Osteoblast (primary cell): Measurements from ENCODE around the gene DNAH17. TPM values are rescaled to one million over a fixed set of nuclear protein-coding genes. Genes with fewer than 3 reads are reported as not detected.

Experiments used
- DNase-seq: peaks from one replicate; pipeline ENCODE4 v3.0.0; 2011; ENCODE audit warnings: low spot score, mixed read lengths; ENCODE audit not compliant: insufficient read length; ENCODE audit errors: missing footprints
- H2AFZ ChIP-seq: 2 replicates; pipeline ENCODE4 v1.6.0; 2011; ENCODE audit warnings: mild to moderate bottlenecking, low read length
- H3K27ac ChIP-seq: 2 replicates; pipeline ENCODE4 v1.5.1; 2011; ENCODE audit warnings: mild to moderate bottlenecking, low read depth, low read length, moderate library complexity
- H3K27me3 ChIP-seq: 2 replicates; pipeline ENCODE4 v1.6.0; 2012; ENCODE audit warnings: mild to moderate bottlenecking, control low read depth, inconsistent platforms, low read length, moderate library complexity; ENCODE audit not compliant: insufficient read depth
- H3K36me3 ChIP-seq: 2 replicates; pipeline ENCODE4 v1.5.1; 2011; ENCODE audit warnings: mild to moderate bottlenecking, low read length, control low read depth, moderate library complexity; ENCODE audit not compliant: insufficient read depth
- H3K4me1 ChIP-seq: 2 replicates; pipeline ENCODE4 v1.5.1; 2011; ENCODE audit warnings: mild to moderate bottlenecking, low read length, control low read depth, moderate library complexity; ENCODE audit not compliant: insufficient read depth
- H3K4me2 ChIP-seq: 2 replicates; pipeline ENCODE4 v1.6.0; 2011; ENCODE audit warnings: mild to moderate bottlenecking, low read length; ENCODE audit not compliant: insufficient read depth
- H3K4me3 ChIP-seq: fragments of 200-600 bp; sonication (generic); 3 replicates; pipeline ENCODE4 v1.5.1; 2012; ENCODE audit warnings: mild to moderate bottlenecking, low read length, inconsistent platforms; ENCODE audit not compliant: insufficient read depth
- H3K79me2 ChIP-seq: 2 replicates; pipeline ENCODE4 v1.6.0; 2012; ENCODE audit warnings: mild to moderate bottlenecking, low read length, control low read depth, inconsistent platforms; ENCODE audit not compliant: insufficient read depth
- H3K9me3 ChIP-seq: 2 replicates; pipeline ENCODE4 v1.5.1; 2011; ENCODE audit warnings: low read depth, low read length, control low read depth
- H4K20me1 ChIP-seq: 2 replicates; pipeline ENCODE4 v1.6.0; 2012; ENCODE audit warnings: mild to moderate bottlenecking, low read length, control low read depth; ENCODE audit not compliant: insufficient read depth
- total RNA-seq: library from RNA; depleted of rRNA; stranded (reverse); fragments of >200 nt; gene quantifications from 2 replicates; pipeline ENCODE4 v1.2.3, GENCODE V29; 2012
- TF ChIP-seq, protein P1 (sequence below): IDR thresholded peaks from 2 replicates; pipeline ENCODE4 v1.5.1; 2011; ENCODE audit warnings: mild to moderate bottlenecking, low read depth, low read length, moderate library complexity; ENCODE audit errors: extremely low read depth

The DNAH17 gene
- total RNA-seq, 1 donor: under 0.01 TPM

- Histone ChIP-seq H2AFZ (no peak overlapping the region), H3K27me3 (peaks cover 17% of the 10 kb centered on the region), H3K9me3 (no peaks in the 10 kb centered on the region), H4K20me1 (no peaks in the 10 kb centered on the region), H3K79me2 (no peaks in the 10 kb centered on the region), H3K27ac (no peak overlapping the region), H3K4me2 (no peak overlapping the region), H3K4me1 (peaks cover 5% of the 10 kb centered on the region), H3K4me3 (no peak overlapping the region), H3K36me3 (no peaks in the 10 kb centered on the region)
- DNase-seq: peak; percentile 31
- TF ChIP-seq, protein P1, sequence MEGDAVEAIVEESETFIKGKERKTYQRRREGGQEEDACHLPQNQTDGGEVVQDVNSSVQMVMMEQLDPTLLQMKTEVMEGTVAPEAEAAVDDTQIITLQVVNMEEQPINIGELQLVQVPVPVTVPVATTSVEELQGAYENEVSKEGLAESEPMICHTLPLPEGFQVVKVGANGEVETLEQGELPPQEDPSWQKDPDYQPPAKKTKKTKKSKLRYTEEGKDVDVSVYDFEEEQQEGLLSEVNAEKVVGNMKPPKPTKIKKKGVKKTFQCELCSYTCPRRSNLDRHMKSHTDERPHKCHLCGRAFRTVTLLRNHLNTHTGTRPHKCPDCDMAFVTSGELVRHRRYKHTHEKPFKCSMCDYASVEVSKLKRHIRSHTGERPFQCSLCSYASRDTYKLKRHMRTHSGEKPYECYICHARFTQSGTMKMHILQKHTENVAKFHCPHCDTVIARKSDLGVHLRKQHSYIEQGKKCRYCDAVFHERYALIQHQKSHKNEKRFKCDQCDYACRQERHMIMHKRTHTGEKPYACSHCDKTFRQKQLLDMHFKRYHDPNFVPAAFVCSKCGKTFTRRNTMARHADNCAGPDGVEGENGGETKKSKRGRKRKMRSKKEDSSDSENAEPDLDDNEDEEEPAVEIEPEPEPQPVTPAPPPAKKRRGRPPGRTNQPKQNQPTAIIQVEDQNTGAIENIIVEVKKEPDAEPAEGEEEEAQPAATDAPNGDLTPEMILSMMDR: no peak
Observed at GRCh38 chr17:78566947-78567346, 10.2 kb downstream of the DNAH17 start.

GRCh38 chr17:78563189-78564145 lies 13.7 kb downstream of the DNAH17 start:
- Histone ChIP-seq H2AFZ (no peak overlapping the region), H3K9me3 (no peaks in the 10 kb centered on the region), H3K27ac (no peak overlapping the region), H3K4me3 (no peak overlapping the region), H3K27me3 (peaks cover 20% of the 10 kb centered on the region), H4K20me1 (no peaks in the 10 kb centered on the region), H3K79me2 (no peaks in the 10 kb centered on the region), H3K4me2 (no peak overlapping the region), H3K36me3 (no peaks in the 10 kb centered on the region), H3K4me1 (peaks cover 3% of the 10 kb centered on the region)
- TF ChIP-seq, protein P1: no peak
- DNase-seq: peak; percentile 63

DNA sequence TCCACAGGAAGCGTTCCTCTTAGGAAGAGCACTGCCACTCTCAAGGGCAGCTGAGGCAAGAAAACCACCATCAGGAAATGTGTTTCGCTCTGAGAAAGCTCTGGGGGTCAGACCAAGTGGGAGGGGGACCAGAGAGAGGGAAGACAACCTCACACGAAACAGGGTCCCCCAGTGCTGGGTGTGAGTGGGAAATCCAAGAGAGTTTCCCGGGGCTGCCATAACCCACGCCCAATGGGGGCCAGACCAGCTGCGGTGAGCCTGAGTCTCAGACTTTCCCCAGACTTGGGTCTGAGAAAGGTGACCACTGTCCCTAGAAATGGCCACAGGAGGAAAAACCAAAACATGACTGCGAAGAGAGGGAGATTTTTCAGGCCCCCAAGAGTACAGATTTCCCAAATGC lies 14.5 kb downstream of the DNAH17 start:
- peak; percentile 63 for DNase-seq
- H3K36me3 ChIP-seq: no peaks in the 10 kb centered on the region
- peaks cover 3% of the 10 kb centered on the region for H3K4me1 ChIP-seq
- H3K4me3 ChIP-seq: no peak overlapping the region
- no peaks in the 10 kb centered on the region for H3K9me3 ChIP-seq
- no peak overlapping the region for H3K27ac ChIP-seq
- H3K27me3 ChIP-seq: peaks cover 20% of the 10 kb centered on the region
- no peak overlapping the region for H2AFZ ChIP-seq
- H4K20me1 ChIP-seq: peaks cover 2% of the 10 kb centered on the region
- H3K79me2 ChIP-seq: no peaks in the 10 kb centered on the region
- no peak overlapping the region for H3K4me2 ChIP-seq
- TF ChIP-seq, protein P1: no peak

DNA sequence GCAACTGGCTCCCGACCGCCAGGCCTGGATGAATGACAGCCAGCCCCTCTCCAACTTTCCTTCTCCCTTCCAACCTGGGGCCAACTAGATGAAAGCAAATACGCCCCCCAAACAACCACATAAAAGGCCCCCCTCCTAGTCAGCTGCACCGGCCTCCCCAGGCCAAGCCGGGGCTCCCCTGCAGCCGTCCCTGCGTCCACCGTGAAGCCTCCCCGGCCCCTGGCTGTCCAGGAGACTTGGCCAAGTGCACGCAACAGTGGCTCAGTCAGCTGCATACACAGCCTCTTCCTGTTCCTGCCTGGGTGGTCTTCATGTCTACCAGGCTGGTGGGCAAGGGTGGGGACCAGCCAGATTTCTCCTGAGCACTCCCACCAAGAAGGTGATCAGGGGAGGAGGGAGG lies 16.0 kb downstream of the DNAH17 start:
- Histone ChIP-seq H4K20me1 (peaks cover 2% of the 10 kb centered on the region), H3K4me2 (no peak overlapping the region), H3K4me1 (peaks cover 11% of the 10 kb centered on the region), H3K9me3 (no peaks in the 10 kb centered on the region), H3K27me3 (peaks cover 20% of the 10 kb centered on the region), H2AFZ (no peak overlapping the region), H3K36me3 (no peaks in the 10 kb centered on the region), H3K4me3 (no peak overlapping the region), H3K27ac (no peak overlapping the region), H3K79me2 (no peaks in the 10 kb centered on the region)
- TF ChIP-seq, protein P1: no peak
- peak; percentile 64 for DNase-seq
